DMS53 (cell line): ENCODE data around the gene TRPM4.
"Not testable (repeated sequence)": the region's sequence is repeated elsewhere in the genome, so short reads cannot be mapped to it uniquely, and the experiment has no call there.

ENCODE experiments used
- DNase-seq: peaks from one replicate; lab custom pipeline; 2025; lab: John Stamatoyannopoulos, UW

TRPM4 gene

DNA sequence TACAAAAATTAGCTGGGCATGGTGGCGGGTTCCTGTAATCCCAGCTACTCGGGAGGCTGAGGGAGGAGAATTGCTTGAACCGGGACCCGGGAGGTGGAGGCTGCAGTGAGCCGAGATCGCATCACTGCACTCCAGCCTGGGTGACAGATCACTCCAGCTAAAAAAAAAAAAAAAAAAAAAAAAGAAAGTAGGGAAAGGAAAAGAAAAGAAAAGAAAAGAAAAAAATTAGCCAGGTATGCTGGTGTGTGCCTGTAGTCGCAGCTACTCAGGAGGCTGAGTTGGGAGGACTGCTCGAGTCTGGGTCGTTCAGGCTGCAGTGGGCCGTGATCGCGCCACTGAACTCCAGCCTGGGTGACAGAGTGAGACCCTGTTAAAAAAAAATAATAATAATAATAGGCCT is 30.4 kb upstream of the TRPM4 start:
- not testable (repeated sequence) for DNase-seq

DNA sequence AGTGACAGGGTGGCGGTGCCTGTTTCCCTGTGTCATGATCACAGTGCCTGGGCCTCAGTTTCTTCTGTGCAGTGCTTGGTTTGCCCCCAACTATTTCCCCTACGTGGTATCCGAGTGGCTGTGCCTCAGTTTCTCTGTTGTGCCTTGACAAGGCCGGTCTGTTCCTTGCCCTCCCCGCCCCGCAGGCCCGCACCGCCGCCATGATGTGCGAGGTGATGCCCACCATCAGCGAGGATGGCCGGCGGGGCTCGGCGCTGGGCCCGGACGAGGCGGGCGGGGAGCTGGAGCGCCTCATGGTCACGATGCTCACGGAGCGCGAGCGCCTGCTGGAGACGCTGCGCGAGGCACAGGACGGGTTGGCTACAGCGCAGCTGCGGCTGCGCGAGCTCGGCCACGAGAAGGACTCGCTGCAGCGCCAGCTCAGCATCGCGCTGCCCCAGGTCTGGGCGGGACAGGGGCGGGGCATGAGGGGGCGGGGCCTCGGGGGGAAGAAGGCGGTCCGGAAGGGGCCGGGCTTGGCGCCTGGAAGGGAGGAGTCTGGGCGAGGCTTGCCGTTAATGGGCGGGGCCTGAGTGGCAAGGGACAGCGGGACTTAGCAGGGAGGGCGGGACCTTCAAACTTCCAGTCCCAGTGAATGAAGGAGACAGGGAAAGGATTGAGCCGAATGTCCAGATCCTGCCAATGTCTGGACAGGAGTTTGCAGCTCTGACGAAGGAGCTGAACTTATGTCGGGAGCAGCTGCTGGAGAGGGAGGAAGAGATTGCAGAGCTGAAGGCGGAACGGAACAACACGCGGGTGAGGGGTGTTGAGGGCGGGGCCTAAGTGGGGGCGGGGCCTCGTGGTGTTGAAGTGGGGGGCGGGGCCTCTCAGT is 29.7 kb upstream of the TRPM4 start:
- DNase-seq, result peak; percentile 100

DNA sequence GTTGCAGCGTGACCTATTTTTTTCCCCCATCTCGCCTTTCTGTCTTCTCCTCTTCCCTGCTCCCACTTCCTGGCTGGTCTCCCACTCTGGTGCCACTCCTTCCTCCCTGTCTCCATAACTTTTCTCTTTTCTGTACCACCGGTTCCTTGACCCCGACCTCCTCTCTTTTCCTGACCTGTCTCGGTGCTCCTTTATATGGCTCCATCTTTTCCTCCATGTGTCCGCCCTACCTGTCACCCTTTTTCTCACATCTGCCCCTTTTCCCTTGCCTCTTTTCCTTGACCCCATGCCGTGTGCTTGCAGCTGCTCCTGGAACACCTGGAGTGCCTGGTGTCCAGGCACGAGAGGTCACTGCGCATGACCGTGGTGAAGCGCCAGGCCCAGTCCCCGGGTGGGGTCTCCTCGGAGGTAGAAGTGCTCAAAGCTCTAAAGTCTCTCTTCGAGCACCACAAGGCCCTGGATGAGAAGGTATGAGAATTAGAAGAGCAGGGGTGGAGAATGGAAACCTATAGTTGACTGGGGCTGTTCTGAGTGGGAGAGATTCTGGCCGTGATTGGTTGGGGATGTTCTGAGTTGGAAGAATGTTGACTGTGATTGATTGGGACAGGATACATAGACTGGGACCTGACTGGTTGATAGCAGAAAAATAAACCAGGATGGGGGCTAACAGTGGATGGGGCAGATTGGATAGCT is 28.9 kb upstream of the TRPM4 start:
- no peak for DNase-seq

DNA sequence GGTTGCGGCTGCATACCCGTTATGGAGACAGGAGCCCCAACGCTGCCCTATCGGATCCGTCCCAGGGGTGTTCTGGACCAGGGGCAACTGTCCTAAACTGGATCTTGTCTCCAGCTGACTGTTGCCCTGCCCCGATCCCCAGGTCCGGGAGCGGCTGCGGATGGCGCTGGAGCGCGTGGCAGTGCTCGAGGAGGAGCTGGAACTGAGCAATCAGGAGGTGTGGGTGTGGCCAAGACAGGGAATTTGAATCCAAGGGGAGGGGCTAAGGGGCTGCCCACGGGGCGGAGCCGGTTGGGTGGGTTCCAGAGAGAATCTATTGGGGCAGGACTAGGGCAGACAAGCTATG is 28.4 kb upstream of the TRPM4 start:
- DNase-seq, result no peak

DNA sequence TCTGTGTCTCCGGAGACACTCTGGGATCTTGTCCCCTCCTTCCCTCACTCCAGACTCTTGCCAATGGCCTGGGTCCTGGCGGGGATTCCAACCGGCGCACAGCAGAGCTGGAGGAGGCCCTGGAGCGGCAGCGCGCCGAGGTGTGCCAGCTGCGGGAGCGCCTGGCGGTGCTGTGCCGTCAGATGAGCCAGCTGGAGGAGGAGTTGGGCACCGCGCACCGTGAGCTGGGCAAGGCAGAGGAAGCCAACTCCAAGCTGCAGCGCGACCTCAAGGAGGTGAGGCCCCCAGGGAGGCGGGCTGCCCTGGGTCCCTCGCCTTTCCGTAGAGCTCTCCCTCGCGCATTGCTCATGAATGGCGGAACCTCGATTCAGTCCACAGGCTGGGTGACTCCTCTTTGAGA is 27.3 kb upstream of the TRPM4 start:
- DNase-seq, result no peak

DNA sequence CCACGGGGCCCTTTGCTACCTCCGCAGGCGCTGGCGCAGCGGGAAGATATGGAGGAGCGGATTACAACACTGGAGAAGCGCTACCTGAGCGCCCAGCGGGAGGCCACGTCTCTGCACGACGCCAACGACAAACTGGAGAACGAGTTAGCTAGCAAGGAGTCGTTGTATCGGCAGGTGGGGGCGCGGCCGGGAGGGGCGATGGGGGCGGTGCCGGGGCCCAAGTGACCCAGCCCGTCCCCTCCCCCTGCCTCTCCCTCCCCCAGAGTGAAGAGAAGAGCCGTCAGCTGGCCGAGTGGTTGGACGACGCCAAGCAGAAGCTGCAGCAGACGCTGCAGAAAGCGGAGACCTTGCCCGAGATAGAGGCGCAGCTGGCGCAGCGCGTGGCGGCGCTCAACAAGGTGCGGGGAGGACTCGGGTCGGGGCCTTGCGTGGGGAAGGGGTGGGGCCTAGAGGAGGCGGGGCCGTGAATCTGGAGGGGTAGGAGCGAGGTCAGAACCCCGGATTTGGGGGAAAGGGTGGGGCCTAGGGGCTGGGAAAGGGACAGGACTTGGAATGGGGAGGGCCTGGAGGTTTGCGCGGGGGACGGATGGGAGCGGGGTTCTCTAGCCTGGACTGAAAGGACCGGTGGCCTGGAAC is 24.5 kb upstream of the TRPM4 start:
- no peak for DNase-seq

DNA sequence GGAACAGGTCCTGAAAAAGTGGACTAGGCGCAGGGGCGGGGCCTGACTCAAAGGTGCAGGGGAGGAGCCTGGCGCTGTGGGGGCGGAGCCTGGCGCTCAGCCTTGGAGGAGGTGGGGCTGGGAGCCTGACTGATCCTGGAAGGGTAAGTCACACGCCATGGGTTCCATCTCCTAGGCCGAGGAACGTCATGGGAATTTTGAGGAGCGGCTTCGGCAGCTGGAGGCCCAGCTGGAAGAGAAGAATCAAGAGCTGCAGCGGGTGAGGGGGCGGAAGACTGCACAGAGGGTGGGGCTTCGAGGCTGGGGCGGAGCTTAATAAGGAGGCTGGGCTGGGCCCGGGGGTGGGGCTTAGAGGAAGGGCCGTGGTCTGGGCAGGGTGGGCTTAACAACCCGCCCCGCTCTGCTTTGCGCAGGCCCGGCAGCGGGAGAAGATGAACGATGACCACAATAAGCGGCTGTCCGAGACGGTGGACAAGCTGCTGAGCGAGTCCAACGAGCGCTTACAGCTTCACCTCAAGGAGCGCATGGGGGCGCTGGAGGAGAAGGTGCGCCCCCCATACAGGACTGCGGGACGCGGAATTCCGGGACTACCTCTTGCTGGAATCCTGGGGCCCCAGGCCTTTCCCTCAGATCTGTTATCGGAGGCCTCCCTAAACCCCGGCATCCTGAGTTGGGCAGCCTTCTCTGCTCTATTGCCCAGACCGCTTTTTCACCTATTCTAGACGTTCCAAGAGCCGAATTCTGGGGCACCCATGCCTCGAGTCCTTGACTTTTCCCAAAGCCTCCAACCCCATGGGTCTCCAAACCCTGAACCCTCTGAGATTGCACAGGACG is 23.8 kb upstream of the TRPM4 start:
- no peak for DNase-seq

DNA sequence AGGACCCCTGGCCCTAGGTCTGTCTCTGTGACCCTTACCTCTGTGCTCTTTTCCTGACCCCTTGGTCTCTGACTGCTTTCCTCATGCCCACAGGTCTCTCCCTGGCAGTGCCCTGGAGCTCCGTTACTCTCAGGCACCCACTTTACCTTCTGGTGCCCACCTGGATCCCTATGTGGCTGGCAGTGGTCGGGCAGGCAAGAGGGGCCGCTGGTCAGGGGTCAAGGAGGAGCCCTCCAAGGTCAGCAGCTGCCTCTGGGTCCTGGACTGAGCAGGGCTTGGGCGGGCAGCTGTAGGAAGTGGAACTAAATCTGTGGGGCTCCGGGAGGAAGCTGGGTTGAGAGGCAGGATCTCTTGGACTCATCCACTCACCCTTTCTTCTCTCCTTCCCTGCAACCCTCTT is 21.9 kb upstream of the TRPM4 start:
- DNase-seq, result no peak

DNA sequence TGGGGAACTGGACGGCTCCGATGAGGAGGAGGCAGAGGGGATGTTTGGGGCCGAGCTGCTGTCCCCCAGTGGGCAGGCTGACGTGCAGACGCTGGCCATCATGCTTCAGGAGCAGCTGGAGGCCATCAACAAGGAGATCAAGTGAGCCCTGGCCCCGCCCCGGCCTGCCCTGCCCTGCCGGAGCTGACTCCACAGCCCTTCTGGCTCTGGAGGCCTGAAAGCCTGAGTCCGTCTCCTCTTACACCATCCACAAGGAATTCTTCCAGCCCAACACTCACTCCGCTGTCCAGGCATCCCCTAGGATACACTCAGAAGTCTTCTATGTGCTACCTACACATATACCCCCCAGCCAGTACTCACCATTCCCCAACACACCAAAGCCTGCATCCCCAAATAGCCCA is 20.8 kb upstream of the TRPM4 start:
- DNase-seq, result no peak

DNA sequence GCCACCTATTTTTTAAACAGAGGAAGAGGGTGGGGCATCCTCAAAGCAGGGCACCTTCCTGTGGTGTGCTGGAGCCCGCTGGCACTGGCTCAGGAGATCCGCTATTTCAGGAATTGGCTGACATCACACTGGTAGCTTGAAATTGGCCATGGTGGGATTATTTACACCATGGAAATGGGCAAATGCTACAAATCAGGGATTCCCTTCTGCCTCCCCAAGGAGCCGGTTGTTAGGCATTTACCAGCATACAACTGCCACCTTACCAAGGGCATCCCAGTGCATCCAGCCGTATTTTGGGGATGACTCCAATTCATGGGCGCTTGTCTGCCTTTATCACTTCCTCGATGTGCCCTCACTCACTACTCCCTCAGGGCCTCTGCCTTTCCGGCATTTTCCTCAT is 16.6 kb upstream of the TRPM4 start:
- no peak for DNase-seq

DNA sequence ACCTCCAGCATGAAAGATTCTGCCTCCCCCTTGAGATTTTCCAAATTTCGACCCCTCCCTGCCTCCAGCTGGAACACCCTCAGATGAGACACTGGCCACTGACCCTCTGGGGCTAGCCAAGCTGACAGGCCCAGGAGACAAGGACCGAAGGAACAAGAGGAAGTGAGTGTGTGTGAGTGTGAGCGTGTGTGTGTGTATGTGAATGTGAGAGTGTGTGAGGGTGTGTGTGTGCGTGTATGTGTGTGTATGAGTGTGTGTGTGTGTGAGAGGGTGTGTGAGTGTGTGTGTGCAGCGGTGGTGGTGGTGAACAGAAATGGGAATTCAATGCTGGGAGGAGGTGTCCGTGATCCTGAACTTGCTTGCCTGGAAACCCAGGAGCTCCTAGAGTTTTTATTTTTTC is 16.2 kb upstream of the TRPM4 start:
- no peak for DNase-seq

DNA sequence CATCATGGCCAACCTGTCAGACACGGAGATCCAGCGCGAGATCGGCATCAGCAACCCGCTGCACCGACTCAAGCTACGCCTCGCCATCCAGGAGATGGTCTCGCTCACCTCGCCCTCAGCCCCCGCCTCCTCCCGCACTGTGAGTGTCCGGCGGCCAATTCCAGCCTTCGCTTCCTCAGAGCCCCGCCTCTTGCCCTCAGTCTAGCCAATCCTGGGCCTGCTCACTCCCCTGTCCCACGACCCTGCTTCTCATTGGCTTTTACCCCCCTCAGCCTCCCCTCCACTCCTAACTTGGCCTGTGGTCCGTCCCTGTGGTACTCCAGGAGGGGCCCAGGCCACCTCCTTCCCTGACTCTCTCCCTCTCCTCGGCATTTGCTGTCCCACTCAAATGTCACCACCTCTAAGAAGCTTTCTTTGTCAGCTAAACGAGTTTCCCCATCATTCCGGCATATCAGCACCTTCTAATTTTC is 14.7 kb upstream of the TRPM4 start:
- peak; percentile 88 for DNase-seq

DNA sequence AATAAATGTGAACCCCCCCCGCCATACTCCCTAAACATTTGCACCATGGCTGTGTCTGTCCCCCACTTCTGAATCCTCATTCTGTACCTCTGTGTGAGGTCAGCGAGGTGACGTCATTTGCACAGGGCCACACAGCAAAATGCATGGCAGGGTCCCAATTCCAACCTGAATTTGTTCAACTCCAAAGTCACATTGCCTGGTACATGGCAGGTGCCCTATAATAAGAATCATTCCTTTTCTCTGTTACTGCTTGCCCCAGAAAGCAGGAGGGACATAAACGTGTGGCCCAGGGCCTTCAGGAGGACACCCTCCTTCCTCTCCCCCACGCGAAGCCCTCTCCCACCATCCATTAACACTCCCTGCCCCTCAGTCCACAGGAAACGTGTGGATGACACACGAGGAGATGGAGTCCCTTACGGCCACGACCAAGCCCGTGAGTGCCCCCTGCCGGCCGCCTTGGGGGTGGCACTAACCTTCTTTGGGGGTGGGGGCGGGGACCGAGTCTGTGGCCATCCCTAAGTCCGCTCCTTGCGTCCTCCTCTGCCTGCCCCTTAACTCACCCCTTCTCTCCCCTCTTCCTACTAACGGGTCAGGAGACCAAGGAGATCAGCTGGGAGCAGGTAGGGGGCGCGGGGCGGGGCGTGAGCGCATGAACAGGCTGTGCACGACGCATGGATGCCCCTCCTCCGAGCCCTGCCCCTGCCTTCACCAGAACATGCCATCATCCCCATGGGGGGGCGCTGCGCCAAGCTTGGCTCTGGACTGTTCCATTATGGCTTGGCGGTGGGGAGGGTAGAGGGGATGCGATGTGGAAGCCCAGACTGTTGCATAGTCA is 11.8 kb upstream of the TRPM4 start:
- peak; percentile 72 for DNase-seq

DNA sequence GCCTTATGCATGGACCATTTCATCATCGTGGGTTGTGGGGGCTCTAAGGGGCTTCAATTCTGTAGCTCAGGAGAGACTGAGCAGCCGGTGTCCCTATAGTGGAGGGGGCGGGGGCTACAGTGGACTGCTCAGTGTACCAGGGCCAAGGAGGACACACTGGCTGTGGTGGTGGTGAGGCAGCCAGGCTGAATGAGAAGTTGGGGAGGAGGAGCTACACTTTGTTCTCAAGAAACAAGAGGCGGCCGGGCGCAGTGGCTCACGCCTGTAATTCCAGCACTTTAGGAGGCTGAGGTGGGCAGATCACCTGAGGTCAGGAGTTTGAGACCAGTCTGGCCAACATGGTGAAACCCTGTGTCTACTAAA is 11.2 kb upstream of the TRPM4 start:
- not testable (repeated sequence) for DNase-seq

DNA sequence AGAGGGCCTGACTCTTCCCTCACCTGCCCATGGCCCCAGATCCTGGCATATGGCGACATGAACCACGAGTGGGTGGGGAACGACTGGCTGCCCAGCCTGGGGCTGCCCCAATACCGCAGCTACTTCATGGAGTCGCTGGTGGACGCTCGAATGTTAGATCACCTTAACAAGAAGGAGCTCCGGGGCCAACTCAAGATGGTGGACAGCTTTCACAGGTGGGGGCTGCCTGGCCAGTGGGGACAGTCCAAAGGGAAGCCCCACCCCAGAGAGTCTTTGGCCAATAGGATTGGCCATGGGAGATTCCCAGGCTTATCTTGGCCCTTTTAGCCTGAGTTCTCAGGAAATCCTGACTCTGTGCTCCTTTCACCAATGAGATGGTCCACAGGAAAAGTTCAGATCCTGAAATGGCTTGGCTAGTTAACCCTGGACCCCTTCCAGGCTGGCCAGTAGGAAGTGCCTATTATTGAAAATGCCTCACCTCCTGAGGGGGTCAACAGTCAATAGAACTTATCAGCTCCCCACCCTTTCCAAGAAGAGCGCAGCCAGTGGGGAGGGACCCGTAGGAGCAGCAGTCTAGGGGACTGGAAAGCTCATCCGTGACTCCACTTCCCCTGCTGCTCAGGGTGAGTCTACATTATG is 9.4 kb upstream of the TRPM4 start:
- no peak for DNase-seq

DNA sequence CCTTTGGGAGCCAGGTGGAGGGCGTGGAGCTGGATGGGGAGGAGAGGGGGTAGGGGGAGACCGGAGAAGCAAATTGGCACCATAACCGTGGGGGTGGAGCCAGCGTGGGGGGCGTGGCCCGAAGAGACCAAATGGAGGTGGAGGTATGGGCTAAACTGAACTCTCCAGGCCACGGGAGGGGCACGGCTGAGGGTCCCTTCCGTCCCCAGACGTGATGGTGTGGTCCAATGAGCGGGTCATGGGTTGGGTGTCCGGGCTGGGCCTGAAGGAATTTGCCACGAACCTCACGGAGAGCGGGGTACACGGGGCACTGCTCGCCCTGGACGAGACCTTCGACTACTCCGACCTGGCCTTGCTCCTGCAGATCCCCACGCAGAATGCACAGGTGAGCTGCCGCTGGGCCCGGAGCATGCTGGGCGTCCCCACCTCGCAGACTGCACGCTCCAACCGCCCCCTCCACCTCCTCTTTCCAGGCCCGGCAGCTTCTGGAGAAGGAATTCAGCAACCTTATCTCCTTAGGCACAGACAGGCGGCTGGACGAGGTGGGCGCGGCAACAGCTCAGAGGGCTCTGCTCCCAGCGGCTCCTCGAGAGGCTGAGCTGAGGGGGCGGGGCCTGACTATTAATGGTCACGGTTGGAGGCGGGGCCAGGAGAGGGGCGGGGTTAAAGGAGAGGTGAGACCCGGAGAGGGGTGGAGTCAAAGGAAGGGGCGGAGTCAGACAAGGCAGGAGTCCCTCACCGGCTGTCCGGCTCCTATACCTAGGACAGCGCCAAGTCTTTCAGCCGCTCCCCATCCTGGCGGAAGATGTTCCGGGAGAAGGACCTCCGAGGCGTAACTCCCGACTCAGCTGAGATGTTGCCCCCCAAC is 8.6 kb upstream of the TRPM4 start:
- DNase-seq, result peak; percentile 94

DNA sequence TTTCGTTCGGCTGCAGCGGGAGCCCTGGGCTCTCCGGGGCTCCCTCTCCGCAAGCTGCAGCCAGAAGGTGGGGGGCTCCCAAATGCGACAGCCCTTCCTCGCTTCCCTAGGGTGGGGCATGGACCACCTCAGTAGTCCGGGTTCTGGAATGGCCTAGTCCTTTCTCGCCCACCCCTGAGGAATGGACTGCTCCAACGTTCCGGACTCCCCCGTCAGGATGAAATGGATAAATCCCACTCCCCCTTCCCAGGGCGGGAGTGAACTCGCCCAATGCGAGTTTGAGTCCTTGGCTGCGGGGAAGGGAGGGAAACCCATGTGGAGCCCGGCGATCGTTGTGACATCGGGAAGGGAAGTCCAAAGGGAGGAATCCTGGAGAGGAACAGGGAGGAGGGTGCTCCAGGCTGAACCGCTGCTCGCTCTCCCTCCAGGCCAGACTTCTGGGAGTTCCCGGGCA is 7.9 kb upstream of the TRPM4 start:
- DNase-seq, result peak; percentile 92

DNA sequence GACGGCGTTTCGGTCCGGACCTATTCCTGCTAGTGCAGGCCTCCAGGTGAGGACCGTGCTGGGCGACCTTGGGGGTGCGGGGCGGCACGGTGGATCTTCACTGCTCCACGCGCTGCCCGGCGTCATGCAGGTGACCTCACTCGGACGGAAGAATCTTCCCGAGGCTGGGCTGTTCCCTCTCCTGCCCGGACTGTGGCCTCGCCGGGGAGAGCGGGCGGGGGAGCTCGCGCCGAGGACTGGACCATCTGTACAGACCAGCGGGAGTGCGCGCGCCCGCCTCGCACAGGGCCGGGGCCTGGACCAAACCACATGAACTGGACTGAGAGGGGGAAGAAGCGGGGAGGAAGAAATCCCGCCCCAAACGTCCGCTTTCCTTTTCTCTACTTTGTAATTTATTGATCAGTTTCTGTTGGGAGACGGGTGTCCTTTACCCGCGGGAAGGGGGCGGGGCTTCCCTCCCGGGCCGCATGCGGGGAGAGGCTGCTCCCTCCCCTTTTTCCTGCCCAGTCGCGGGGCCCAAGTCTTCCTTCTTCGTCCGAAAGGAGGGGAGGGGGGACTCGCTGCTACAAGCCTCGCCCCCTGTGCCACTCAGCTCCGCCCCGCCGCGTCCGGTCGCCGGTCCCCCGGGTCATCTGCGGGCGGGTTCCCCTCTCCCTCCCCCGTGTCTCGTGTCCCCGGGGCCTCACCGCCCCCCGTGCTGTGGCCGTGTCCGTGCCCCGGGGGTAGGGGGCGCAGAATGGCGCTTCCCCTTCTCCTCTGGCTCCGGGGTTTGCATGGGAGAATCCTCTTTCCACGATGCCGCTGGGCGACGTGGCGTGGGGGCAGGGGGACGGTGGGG is 7.3 kb upstream of the TRPM4 start:
- DNase-seq, result peak; percentile 96

DNA sequence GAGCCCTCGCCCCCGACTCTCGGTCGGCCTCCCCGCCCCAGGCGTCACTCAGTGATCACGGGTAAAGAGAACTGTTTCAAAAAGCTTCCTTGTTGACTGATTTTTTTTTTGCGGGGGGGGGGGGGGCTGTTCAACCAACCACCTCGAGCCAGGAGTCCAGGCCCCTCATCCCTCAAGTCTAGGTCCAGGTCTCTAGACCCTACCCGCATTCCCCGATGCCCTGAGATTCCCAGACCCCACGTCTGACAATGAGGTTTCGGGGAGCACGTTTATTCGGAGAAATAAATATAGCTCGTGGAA is 6.7 kb upstream of the TRPM4 start:
- DNase-seq, result peak; percentile 68
